ENCODE results near the gene KLF9.

DNA sequence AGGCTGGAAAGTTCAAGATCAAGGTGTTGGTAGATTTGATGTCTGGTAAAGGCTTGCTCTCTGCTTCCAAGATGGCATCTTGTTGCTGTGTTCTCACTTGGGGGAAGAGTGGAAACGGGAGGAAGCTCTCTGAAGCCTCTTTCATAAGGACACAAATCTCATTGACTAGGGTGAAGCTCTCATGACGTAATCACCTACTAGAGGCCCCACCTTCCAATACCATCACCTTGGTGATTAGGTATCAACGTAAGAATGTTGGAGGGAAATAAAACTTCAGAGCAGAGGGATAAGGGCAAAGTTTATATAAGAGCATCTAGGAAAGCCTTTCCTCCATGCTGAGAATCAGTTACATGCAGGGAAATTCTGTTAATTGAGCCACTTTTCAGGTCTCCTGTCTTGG lies 15.4 kb upstream of the KLF9 start:
- TF ChIP-seq CTCF (IDR thresholded peaks at IDR 0.05) (no peak), ZFX (IDR thresholded peaks at IDR 0.05; ENCODE audit: borderline replicate concordance) (no peak)
